ENCODE data around the gene MED17. TPM values are rescaled to one million over a fixed set of nuclear protein-coding genes. Genes with fewer than 3 reads are reported as not detected.

Gene MED17
- total RNA-seq, 1 donor from 2014 or later = 51.4 TPM

DNA sequence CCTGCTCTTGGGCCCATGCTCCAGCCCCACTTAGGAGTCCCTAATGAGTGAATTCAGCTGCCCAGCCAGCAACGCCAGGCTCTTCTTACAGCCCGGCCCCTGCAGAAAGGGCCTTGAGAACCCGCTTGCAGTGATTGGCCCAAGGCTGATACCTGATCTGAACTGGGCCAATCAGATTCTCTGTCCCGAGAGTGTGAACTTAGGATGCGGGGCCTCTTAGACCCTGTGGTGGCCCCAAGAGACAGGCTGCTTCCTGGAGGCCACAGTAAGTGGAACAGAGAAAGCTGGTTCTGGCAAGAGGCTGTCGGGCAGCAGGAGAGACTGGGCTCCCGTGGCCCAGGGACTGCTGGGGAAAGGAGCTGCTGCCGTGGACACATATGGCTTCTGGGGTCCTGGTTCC is 54.9 kb downstream of the MED17 start:
- H3K27me3 ChIP-seq (ENCODE audit: control insufficient read depth, insufficient read depth, low read length) = no peaks in the 10 kb centered on the region
- DNase-seq (ENCODE audit: low read depth) = no peak
- no peaks in the 10 kb centered on the region for H3K36me3 ChIP-seq (ENCODE audit: control insufficient read depth, insufficient read depth, low read length)
- H3K4me3 ChIP-seq (ENCODE audit: low read depth, low read length) = no peak overlapping the region
- TF ChIP-seq, protein P1, sequence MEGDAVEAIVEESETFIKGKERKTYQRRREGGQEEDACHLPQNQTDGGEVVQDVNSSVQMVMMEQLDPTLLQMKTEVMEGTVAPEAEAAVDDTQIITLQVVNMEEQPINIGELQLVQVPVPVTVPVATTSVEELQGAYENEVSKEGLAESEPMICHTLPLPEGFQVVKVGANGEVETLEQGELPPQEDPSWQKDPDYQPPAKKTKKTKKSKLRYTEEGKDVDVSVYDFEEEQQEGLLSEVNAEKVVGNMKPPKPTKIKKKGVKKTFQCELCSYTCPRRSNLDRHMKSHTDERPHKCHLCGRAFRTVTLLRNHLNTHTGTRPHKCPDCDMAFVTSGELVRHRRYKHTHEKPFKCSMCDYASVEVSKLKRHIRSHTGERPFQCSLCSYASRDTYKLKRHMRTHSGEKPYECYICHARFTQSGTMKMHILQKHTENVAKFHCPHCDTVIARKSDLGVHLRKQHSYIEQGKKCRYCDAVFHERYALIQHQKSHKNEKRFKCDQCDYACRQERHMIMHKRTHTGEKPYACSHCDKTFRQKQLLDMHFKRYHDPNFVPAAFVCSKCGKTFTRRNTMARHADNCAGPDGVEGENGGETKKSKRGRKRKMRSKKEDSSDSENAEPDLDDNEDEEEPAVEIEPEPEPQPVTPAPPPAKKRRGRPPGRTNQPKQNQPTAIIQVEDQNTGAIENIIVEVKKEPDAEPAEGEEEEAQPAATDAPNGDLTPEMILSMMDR (IDR thresholded peaks at IDR 0.05; ENCODE audit: insufficient read depth, low read length, poor library complexity, severe bottlenecking) = no peak

DNA sequence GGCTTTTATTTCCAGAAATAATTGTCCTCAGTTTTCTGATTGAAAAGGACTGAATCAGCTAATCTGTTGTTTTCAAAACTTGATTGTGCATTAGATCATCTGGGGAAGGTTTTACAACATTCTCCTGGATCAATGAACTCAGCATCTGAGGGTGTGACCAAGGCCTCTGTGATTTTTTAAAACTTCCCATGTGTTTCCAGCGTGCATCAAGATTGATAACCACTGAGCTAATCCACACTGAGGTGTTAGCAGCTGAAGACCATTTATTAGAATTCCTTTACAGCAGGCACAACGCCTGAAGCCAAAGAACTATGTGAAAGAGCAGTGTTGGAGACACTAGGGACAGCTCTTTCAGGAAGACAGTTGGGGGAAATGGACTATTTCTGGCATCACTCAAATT is 56.1 kb downstream of the MED17 start:
- no peak for DNase-seq (ENCODE audit: low read depth)
- TF ChIP-seq, protein P1 (IDR thresholded peaks at IDR 0.05; ENCODE audit: insufficient read depth, low read length, poor library complexity, severe bottlenecking) = no peak
- H3K4me3 ChIP-seq (ENCODE audit: low read depth, low read length) = no peak overlapping the region
- H3K36me3 ChIP-seq (ENCODE audit: control insufficient read depth, insufficient read depth, low read length) = no peaks in the 10 kb centered on the region
- H3K27me3 ChIP-seq (ENCODE audit: control insufficient read depth, insufficient read depth, low read length) = no peaks in the 10 kb centered on the region

DNA sequence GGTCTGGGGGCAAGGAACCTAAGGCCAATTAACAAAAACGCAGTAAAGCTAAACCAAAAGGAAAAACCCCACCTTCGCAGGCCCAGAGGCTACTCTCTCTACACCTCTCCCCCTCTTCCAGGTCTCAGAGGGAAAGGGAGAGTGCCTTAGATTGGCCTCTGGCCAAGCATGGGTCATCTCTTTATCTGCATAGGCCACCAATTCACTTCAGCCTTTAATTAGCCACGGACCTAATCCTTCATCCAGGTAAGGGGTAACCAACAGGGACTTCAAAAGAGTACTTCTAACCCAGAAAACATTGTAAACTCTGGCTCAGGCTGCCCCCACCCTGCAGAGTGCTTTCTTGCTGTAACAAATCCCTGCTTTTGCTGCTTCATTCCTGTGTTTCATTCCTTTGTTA is 56.9 kb downstream of the MED17 start:
- TF ChIP-seq, protein P1 (IDR thresholded peaks at IDR 0.05; ENCODE audit: insufficient read depth, low read length, poor library complexity, severe bottlenecking) = no peak
- Histone ChIP-seq H3K4me3 (ENCODE audit: low read depth, low read length) (no peak overlapping the region), H3K27me3 (ENCODE audit: control insufficient read depth, insufficient read depth, low read length) (no peaks in the 10 kb centered on the region), H3K36me3 (ENCODE audit: control insufficient read depth, insufficient read depth, low read length) (no peaks in the 10 kb centered on the region)
- no peak for DNase-seq (ENCODE audit: low read depth)

DNA sequence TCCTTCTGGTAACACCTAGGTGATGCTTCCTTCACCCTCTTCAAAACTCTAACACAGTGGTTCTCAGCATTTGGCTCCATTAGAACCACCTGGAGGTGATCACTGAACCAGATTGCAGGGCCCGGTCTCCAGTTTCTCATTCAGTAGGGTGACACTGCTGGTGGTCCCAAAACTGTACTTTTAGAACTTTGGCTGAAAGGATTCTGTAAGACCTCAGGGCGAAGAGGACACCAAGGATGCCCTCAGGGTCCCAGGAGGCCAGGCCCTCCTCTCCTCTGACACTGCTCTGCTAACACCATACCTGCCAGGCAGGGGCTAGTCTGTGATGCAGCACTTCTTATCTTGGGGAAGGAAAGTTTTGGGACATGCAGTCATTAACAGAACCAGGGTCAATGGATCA is 57.4 kb downstream of the MED17 start:
- no peak for DNase-seq (ENCODE audit: low read depth)
- Histone ChIP-seq H3K27me3 (ENCODE audit: control insufficient read depth, insufficient read depth, low read length) (no peaks in the 10 kb centered on the region), H3K36me3 (ENCODE audit: control insufficient read depth, insufficient read depth, low read length) (no peaks in the 10 kb centered on the region), H3K4me3 (ENCODE audit: low read depth, low read length) (no peak overlapping the region)
- TF ChIP-seq, protein P1 (IDR thresholded peaks at IDR 0.05; ENCODE audit: insufficient read depth, low read length, poor library complexity, severe bottlenecking) = no peak

DNA sequence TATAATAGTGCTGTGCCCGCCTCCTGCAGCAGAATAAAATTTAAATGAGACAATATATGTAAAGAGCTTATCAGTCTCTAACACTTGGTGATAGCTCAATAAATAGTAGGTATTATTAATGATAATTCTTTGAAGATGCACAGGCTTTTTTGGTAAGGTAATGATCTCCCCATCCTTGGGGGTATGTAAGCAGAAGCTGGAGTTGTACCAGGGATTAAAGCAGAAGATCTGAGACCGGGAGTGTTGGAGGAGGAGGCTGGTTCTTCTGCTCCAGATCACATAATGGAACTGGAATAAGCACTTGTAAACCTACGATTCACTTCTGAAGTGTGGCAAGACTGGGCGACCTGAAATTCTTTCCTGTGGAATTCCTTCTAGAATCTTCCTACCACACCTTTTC is 58.0 kb downstream of the MED17 start:
- DNase-seq (ENCODE audit: low read depth) = no peak
- TF ChIP-seq, protein P1 (IDR thresholded peaks at IDR 0.05; ENCODE audit: insufficient read depth, low read length, poor library complexity, severe bottlenecking) = no peak
- Histone ChIP-seq H3K4me3 (ENCODE audit: low read depth, low read length) (no peak overlapping the region), H3K27me3 (ENCODE audit: control insufficient read depth, insufficient read depth, low read length) (no peaks in the 10 kb centered on the region), H3K36me3 (ENCODE audit: control insufficient read depth, insufficient read depth, low read length) (no peaks in the 10 kb centered on the region)

DNA sequence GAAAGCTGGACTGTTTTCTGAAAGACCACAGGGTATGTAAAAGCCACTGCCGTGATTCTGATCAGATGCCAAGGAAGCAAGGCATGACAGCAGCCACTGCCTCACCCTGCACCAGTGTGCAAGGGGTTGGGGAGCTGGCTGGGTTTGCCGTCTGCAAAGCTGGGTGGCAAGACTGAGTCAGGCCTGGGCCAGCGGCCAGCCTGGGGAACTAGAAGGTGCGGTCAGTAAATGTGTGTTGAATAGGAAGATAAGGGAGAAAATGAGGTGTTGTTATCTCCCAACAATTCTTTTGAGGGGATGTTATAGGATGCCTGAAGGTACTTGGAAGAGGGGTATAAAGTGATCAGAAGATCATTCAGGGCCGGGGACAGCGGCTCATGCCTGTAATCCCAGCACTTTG is 58.4 kb downstream of the MED17 start:
- H3K27me3 ChIP-seq (ENCODE audit: control insufficient read depth, insufficient read depth, low read length) = no peaks in the 10 kb centered on the region
- H3K36me3 ChIP-seq (ENCODE audit: control insufficient read depth, insufficient read depth, low read length) = no peaks in the 10 kb centered on the region
- peak; percentile 28 for DNase-seq (ENCODE audit: low read depth)
- H3K4me3 ChIP-seq (ENCODE audit: low read depth, low read length) = no peak overlapping the region
- TF ChIP-seq, protein P1 (IDR thresholded peaks at IDR 0.05; ENCODE audit: insufficient read depth, low read length, poor library complexity, severe bottlenecking) = no peak

All from kidney epithelial cell (primary cell).